NAMALWA (cell line): Measurements from ENCODE around the gene CRKL.

Experiments used
- DNase-seq: peaks from one replicate; pipeline ENCODE4 v3.0.0-alpha.2; 2015; ENCODE audit warnings: low spot score

CRKL gene

GRCh38 chr22:20982563-20982882 lies 65.3 kb downstream of the CRKL start:
- DNase-seq: no peak

GRCh38 chr22:20983081-20983771 lies 66.0 kb downstream of the CRKL start:
- DNase-seq: no peak

- DNase-seq: no peak
These were observed 68.5 kb downstream of the CRKL start for GRCh38 chr22:20985720-20986119.

GRCh38 chr22:20986365-20986764 lies 69.2 kb downstream of the CRKL start:
- DNase-seq: no peak

- DNase-seq: no peak
These were observed 70.2 kb downstream of the CRKL start for GRCh38 chr22:20987375-20987774.

GRCh38 chr22:20988573-20989322 lies 71.5 kb downstream of the CRKL start:
- DNase-seq: no peak

GRCh38 chr22:20989323-20990138 lies 72.3 kb downstream of the CRKL start:
- no peak for DNase-seq

- DNase-seq: no peak
These were observed 73.3 kb downstream of the CRKL start for GRCh38 chr22:20990184-20991180.

GRCh38 chr22:20991252-20992055 lies 74.2 kb downstream of the CRKL start:
- DNase-seq: no peak

GRCh38 chr22:20992056-20992442 lies 74.8 kb downstream of the CRKL start:
- no peak for DNase-seq

GRCh38 chr22:20992456-20993303 lies 75.5 kb downstream of the CRKL start:
- no peak for DNase-seq

GRCh38 chr22:20993304-20994127 lies 76.3 kb downstream of the CRKL start:
- DNase-seq: no peak

GRCh38 chr22:20994128-20994901 lies 77.1 kb downstream of the CRKL start:
- no peak for DNase-seq

GRCh38 chr22:20994902-20995241 lies 77.7 kb downstream of the CRKL start:
- no peak for DNase-seq

- no peak for DNase-seq
These were observed 78.3 kb downstream of the CRKL start for GRCh38 chr22:20995329-20996030.

- DNase-seq: no peak
These were observed 78.8 kb downstream of the CRKL start for GRCh38 chr22:20996031-20996410.

GRCh38 chr22:20996598-20997535 lies 79.7 kb downstream of the CRKL start:
- no peak for DNase-seq
